Body of pancreas (tissue), 4 donors: ENCODE data around the gene WIPF2.

Experiments used
- POLR2A ChIP-seq, 3 donors: fragments of 450-650 bp; IDR thresholded peaks; one replicate each; pipeline ENCODE4 v1.6.1; 2016; ENCODE audit warnings: antibody characterized with exemption in 3 of 3, mild to moderate bottlenecking in 2 of 3
- TF ChIP-seq, protein P1 (sequence below), 7 experiments: fragments of 450-650 bp in 4 of 7; fragments of 200-600 bp in 3 of 7; sonication (generic) in 3 of 7; IDR thresholded peaks; one replicate each; pipeline ENCODE4 v1.5.1; 2016 to 2019; ENCODE audit warnings: antibody characterized with exemption in 7 of 7

DNA sequence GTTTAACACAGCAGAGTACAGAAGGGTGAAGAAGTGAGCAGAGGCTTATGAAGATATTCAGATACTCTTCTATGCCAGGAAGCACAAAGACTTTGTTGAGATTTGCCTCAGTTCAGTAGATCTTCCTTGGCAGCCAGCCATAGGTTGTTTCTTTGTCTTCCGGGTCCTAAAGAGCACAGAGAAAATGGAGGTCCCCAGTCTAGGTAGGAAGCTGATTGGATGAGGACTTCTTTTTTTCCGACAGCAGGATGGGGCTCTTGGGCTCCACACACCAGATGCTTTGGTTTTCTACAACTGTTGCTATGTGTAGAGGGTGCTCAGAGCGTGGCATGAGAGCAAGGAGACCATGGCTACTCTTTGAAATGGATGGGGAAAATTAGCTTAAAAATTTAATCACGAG, 60.3 kb downstream of the WIPF2 start:
- TF ChIP-seq POLR2A (IDR thresholded peaks at IDR 0.05), result no peak
- TF ChIP-seq, protein P1, sequence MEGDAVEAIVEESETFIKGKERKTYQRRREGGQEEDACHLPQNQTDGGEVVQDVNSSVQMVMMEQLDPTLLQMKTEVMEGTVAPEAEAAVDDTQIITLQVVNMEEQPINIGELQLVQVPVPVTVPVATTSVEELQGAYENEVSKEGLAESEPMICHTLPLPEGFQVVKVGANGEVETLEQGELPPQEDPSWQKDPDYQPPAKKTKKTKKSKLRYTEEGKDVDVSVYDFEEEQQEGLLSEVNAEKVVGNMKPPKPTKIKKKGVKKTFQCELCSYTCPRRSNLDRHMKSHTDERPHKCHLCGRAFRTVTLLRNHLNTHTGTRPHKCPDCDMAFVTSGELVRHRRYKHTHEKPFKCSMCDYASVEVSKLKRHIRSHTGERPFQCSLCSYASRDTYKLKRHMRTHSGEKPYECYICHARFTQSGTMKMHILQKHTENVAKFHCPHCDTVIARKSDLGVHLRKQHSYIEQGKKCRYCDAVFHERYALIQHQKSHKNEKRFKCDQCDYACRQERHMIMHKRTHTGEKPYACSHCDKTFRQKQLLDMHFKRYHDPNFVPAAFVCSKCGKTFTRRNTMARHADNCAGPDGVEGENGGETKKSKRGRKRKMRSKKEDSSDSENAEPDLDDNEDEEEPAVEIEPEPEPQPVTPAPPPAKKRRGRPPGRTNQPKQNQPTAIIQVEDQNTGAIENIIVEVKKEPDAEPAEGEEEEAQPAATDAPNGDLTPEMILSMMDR (IDR thresholded peaks at IDR 0.05), result no peak
